Hepatocyte (in vitro differentiated cells): ENCODE measurements around the gene CD300LB. TPM values are rescaled to one million over a fixed set of nuclear protein-coding genes. Genes with fewer than 3 reads are reported as not detected.

ENCODE experiments used
- DNase-seq: peaks from one replicate; pipeline ENCODE4 v3.0.0-alpha.2; 2016; ENCODE audit warnings: low spot score
- H2AFZ ChIP-seq: fragments of 200-600 bp; sonication (generic); 2 replicates; pipeline ENCODE4 v1.6.0; 2016; ENCODE audit warnings: antibody characterized with exemption, mild to moderate bottlenecking
- H3K27ac ChIP-seq: fragments of 200-600 bp; sonication (generic); 2 replicates; pipeline ENCODE4 v1.5.1; 2016; ENCODE audit warnings: mild to moderate bottlenecking
- H3K27me3 ChIP-seq: fragments of 200-600 bp; sonication (generic); 2 replicates; pipeline ENCODE4 v1.6.1; 2016
- H3K36me3 ChIP-seq: fragments of 200-600 bp; sonication (generic); replicated peaks from 2 replicates; pipeline ENCODE4 v1.5.1; 2016; ENCODE audit warnings: low read depth; ENCODE audit not compliant: insufficient read depth
- H3K4me1 ChIP-seq: fragments of 200-600 bp; sonication (generic); 2 replicates; pipeline ENCODE4 v1.5.1; 2016; ENCODE audit warnings: mild to moderate bottlenecking, moderate library complexity; ENCODE audit not compliant: insufficient read depth
- H3K4me2 ChIP-seq: fragments of 200-600 bp; sonication (generic); 2 replicates; pipeline ENCODE4 v1.6.0; 2016
- H3K4me3 ChIP-seq: fragments of 200-600 bp; sonication (generic); 2 replicates; pipeline ENCODE4 v1.5.1; 2016; ENCODE audit warnings: mild to moderate bottlenecking
- H3K79me2 ChIP-seq: fragments of 200-600 bp; sonication (generic); 2 replicates; pipeline ENCODE4 v1.6.0; 2017; ENCODE audit warnings: mild to moderate bottlenecking
- H3K9me2 ChIP-seq: fragments of 200-600 bp; sonication (generic); replicated peaks from 2 replicates; pipeline ENCODE4 v1.6.0; 2017; ENCODE audit warnings: mild to moderate bottlenecking; ENCODE audit not compliant: insufficient read depth
- H3K9me3 ChIP-seq: fragments of 200-600 bp; sonication (generic); 2 replicates; pipeline ENCODE4 v1.5.1; 2016; ENCODE audit warnings: low read depth, mild to moderate bottlenecking
- H4K20me1 ChIP-seq: fragments of 200-600 bp; sonication (generic); 2 replicates; pipeline ENCODE4 v1.6.0; 2016; ENCODE audit warnings: mild to moderate bottlenecking; ENCODE audit not compliant: insufficient read depth, poor library complexity, severe bottlenecking
- EZH2 ChIP-seq: fragments of 200-600 bp; sonication (generic); IDR thresholded peaks from 2 replicates; pipeline ENCODE4 v1.6.1; 2016; ENCODE audit warnings: antibody characterized with exemption, mild to moderate bottlenecking, borderline replicate concordance
- EZH2phosphoT487 ChIP-seq: fragments of 200-600 bp; sonication (generic); IDR thresholded peaks from one replicate; pipeline ENCODE4 v1.6.1; 2018; ENCODE audit warnings: antibody characterized with exemption, mild to moderate bottlenecking, low read depth, moderate library complexity; ENCODE audit not compliant: unreplicated experiment, severe bottlenecking
- WGBS: methylation state at CpG from one replicate; pipeline ENCODE4 v1.1.6; 2016; ENCODE audit warnings: low lambda C conversion rate; ENCODE audit errors: missing lambda C conversion rate; 5-methylcytosine and 5-hydroxymethylcytosine counted together
- polyA plus RNA-seq: library from polyadenylated mRNA; unstranded; fragments of >200 nt; fragmentation: Nextera tagmentation; extraction: Ambion mirVana; gene quantifications from 2 replicates; pipeline ENCODE4 v1.2.1, GENCODE V29; 2016
- total RNA-seq: library from RNA; depleted of rRNA; stranded (reverse); fragments of >200 nt; gene quantifications from 2 replicates; pipeline ENCODE4 v1.2.3, GENCODE V29; 2014
- TF ChIP-seq, protein P1 (sequence below): fragments of 200-600 bp; sonication (generic); IDR thresholded peaks from 2 replicates; pipeline ENCODE4 v1.5.1; 2016; ENCODE audit warnings: antibody characterized with exemption, mild to moderate bottlenecking; ENCODE audit not compliant: poor library complexity

The CD300LB gene
- total and polyA plus RNA-seq, 2 experiments from 2014 or later, result not detected

DNA sequence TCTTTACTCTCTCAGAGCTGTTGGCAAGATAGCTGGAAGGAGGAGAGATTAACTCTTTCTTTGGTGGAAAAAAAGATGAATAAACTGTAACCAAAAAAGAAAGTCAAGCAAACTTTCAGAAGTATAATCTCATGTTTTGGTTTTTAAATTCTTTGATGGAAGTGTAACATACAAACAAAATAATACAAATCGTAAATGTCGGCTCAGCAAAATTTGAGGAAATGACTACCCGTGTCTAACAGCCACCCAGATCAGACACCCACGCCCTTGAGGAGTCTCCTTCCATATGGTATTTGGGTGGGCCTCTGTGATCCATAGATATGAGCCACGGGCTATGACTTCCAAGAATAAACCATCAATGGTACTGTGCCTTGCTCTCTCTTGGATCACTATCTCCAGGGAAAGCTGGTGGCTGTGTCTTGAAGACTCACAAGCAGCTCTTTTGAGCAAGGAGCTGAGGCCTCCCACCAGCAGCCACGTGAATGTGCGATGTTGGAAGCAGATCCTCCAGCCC is 24.2 kb upstream of the CD300LB start:
- Histone ChIP-seq H3K79me2 (no peaks in the 10 kb centered on the region), H3K27me3 (no peaks in the 10 kb centered on the region), H3K9me2 (no peaks in the 10 kb centered on the region), H2AFZ (no peak overlapping the region), H3K4me3 (no peak overlapping the region), H3K9me3 (no peaks in the 10 kb centered on the region), H3K36me3 (no peaks in the 10 kb centered on the region), H3K4me2 (no peak overlapping the region), H4K20me1 (no peaks in the 10 kb centered on the region), H3K27ac (no peak overlapping the region), H3K4me1 (no peaks in the 10 kb centered on the region)
- no peak for DNase-seq
- 86% methylated on average over 7 of the region's 7 CpGs for WGBS
- TF ChIP-seq, protein P1, sequence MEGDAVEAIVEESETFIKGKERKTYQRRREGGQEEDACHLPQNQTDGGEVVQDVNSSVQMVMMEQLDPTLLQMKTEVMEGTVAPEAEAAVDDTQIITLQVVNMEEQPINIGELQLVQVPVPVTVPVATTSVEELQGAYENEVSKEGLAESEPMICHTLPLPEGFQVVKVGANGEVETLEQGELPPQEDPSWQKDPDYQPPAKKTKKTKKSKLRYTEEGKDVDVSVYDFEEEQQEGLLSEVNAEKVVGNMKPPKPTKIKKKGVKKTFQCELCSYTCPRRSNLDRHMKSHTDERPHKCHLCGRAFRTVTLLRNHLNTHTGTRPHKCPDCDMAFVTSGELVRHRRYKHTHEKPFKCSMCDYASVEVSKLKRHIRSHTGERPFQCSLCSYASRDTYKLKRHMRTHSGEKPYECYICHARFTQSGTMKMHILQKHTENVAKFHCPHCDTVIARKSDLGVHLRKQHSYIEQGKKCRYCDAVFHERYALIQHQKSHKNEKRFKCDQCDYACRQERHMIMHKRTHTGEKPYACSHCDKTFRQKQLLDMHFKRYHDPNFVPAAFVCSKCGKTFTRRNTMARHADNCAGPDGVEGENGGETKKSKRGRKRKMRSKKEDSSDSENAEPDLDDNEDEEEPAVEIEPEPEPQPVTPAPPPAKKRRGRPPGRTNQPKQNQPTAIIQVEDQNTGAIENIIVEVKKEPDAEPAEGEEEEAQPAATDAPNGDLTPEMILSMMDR, result no peak
- TF ChIP-seq EZH2, result no peak
- no peak for TF ChIP-seq EZH2phosphoT487

GRCh38 chr17:74554909-74555308 is 23.6 kb upstream of the CD300LB start:
- H3K27ac ChIP-seq, result no peak overlapping the region

GRCh38 chr17:74552037-74552436 is 20.8 kb upstream of the CD300LB start:
- DNase-seq, result no peak
- Histone ChIP-seq H3K27ac (no peak overlapping the region), H3K4me2 (no peak overlapping the region), H2AFZ (no peak overlapping the region), H3K4me1 (no peaks in the 10 kb centered on the region), H3K9me2 (no peaks in the 10 kb centered on the region), H3K79me2 (no peaks in the 10 kb centered on the region), H3K27me3 (no peaks in the 10 kb centered on the region), H3K9me3 (no peaks in the 10 kb centered on the region), H4K20me1 (no peaks in the 10 kb centered on the region), H3K36me3 (no peaks in the 10 kb centered on the region), H3K4me3 (no peak overlapping the region)
- no peak for TF ChIP-seq EZH2phosphoT487
- no peak for TF ChIP-seq EZH2
- TF ChIP-seq, protein P1, result no peak
- 57% methylated on average over 7 of the region's 7 CpGs for WGBS

More at GRCh38 chr17:74554909-74555308, 23.6 kb upstream of the CD300LB start:
- no peaks in the 10 kb centered on the region for H3K36me3 ChIP-seq
- no peak overlapping the region for H2AFZ ChIP-seq
- H3K9me3 ChIP-seq, result no peaks in the 10 kb centered on the region
- no peaks in the 10 kb centered on the region for H4K20me1 ChIP-seq
- DNase-seq, result no peak
- no peak overlapping the region for H3K4me2 ChIP-seq
- WGBS, result 85% methylated on average over 6 of the region's 6 CpGs
- H3K27me3 ChIP-seq, result no peaks in the 10 kb centered on the region
- H3K4me3 ChIP-seq, result no peak overlapping the region
- H3K9me2 ChIP-seq, result no peaks in the 10 kb centered on the region
- no peak for TF ChIP-seq EZH2
- TF ChIP-seq, protein P1, result no peak
- no peak for TF ChIP-seq EZH2phosphoT487
- no peaks in the 10 kb centered on the region for H3K4me1 ChIP-seq
- H3K79me2 ChIP-seq, result no peaks in the 10 kb centered on the region
